NCI-H128 (cell line): ENCODE data around the gene OR52D1.

ENCODE experiments used
- DNase-seq: peaks from one replicate; lab custom pipeline; 2025; ENCODE audit not compliant: unreplicated experiment; lab: John Stamatoyannopoulos, UW

Gene OR52D1

GRCh38 chr11:5488385-5488784 is at the start of gene OR52D1:
OR52D1 (plus strand) TSS chr11:5488685; CDS start chr11:5488707, 22 bp downstream.
- DNase-seq: no peak

GRCh38 chr11:5441414-5441813 is 47.1 kb upstream of the OR52D1 start, which contains the start of gene OR51I1:
OR51I1 (minus strand) TSS chr11:5441514; CDS start chr11:5441514, 0 bp downstream.
- no peak for DNase-seq

- DNase-seq: no peak
These were observed 44.6 kb upstream of the OR52D1 start for GRCh38 chr11:5443835-5444393.

DNA sequence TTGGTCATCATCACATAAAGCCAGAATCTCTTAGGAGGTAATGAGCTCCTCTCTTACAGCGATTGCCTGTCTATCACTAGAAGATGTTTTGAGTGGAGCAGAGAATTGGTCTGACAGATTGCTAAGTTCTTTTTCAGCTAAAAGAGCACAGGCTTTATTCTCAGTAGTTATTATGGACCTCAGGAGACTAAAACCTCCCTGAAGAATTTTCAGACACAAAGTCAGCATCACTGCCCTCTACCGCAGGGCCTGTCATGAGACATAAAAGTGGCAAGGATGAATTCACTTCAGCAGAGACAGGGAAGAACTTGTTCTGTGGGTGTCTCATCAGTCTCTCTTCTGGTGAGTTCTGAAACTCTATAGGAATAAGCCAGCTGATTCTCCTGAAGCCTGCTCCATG is 39.5 kb upstream of the OR52D1 start, which contains the start of gene OR51I2:
Gene OR51I2, plus strand, starts transcription at position 301 of the 400 bp plus-strand sequence. CDS start 4,166 bp downstream, outside the sequence.
- DNase-seq: no peak

- DNase-seq: no peak
These were observed 39.1 kb upstream of the OR52D1 start for GRCh38 chr11:5449432-5449831.

GRCh38 chr11:5460983-5461621 is 27.4 kb upstream of the OR52D1 start:
- no peak for DNase-seq

GRCh38 chr11:5467527-5467926 is 21.0 kb upstream of the OR52D1 start:
- no peak for DNase-seq

DNA sequence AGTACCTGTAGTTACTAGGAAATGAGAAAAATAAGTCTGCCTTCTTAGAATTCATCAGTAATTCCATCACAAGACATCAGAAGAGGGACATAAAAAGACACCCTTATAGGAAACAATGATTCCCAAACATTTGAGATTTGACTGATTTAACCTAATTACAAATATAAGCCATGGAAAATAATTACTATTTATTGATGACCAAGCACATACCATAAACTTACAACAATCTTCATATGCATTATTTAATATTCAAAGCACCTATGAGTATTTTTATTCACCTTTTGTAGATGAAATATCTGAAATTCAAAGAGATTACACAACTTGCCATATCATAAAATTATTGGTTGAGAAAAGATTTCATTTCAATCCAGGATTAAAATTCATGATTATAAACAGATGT is 14.6 kb upstream of the OR52D1 start:
- DNase-seq: no peak

GRCh38 chr11:5476186-5476819 is 12.2 kb upstream of the OR52D1 start:
- no peak for DNase-seq

DNA sequence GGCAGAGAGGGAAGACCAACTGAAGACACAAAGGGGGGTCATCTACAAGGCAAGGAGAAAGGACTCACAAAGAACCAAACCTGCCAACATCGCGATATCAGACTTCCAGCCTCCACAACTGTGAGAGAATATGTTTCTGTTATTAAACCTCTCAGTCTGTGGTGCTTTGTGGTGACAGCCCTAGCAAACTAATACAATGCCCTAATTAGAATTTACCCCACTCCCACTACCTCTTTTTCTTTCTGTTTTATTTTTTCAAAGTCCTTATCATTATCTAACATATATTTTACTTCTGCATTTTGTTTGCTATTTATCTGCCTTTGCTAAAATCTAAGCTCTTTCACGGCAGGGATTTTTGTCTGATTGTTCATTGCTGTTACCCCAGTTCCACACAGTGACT is 2.5 kb upstream of the OR52D1 start:
- DNase-seq: no peak

DNA sequence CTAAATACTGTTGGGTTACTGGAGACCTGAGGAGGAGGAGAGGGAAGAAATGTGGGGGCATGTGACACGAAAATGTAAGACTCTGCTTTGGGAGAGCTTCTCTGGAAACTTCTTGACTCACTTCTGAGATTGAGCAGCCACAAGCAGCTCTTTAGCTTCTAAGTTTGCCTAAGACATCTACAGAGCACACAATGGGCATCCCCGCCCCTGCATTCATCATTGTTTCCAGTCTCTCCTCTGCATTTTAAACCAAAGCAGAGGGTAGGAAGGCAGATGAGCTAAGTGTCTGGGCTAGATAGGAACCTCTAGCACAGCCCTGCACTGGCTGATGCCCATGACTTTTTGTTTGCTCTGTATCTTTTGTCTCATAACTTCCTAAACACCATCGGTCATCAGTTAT is 2.1 kb upstream of the OR52D1 start:
- no peak for DNase-seq

DNA sequence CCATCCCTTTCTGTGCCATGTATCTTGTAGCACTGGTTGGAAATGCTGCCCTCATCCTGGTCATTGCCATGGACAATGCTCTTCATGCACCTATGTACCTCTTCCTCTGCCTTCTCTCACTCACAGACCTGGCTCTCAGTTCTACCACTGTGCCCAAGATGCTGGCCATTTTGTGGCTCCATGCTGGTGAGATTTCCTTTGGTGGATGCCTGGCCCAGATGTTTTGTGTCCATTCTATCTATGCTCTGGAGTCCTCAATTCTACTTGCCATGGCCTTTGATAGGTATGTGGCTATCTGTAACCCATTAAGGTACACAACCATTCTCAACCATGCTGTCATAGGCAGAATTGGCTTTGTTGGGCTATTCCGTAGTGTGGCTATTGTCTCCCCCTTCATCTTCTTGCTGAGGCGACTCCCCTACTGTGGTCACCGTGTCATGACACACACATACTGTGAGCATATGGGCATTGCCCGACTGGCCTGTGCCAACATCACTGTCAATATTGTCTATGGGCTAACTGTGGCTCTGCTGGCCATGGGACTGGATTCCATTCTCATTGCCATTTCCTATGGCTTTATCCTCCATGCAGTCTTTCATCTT is 414 bp downstream of the OR52D1 start:
- no peak for DNase-seq

DNA sequence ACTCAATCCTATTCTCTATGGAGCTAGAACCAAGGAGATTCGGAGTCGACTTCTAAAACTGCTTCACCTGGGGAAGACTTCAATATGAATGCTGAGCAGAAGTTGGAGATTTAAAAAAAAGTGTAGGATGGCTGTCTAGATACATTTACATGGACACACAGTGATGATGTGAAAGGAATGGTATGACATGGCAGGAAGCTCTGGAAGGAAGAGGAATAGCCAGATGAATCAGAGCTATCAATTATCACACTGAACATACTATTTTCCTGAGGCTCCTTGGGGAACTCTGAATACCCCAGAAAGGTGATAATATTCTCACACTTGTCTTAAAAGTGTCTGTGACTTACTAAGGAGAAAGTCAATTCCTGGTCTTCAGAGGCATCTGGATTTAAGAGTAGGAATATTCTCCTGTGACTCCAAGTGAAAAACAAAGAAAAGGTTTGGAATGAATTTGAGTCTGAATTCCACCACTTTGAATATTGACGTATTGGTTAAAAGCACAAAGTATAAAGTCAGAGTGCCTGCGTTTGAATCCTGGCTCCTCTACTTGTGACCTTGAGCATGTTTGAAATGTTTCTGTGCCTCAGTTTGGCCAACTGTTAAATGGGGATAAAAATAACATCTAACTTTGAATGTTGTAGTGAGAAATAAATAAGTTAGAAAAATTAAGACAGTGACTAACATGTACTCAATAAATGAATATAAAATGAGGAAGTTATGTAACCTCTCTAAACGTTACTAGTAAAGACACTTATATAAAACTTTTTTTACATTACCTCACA is 1.3 kb downstream of the OR52D1 start:
- DNase-seq: no peak

GRCh38 chr11:5499671-5500070 is 11.2 kb downstream of the OR52D1 start:
- no peak for DNase-seq

DNA sequence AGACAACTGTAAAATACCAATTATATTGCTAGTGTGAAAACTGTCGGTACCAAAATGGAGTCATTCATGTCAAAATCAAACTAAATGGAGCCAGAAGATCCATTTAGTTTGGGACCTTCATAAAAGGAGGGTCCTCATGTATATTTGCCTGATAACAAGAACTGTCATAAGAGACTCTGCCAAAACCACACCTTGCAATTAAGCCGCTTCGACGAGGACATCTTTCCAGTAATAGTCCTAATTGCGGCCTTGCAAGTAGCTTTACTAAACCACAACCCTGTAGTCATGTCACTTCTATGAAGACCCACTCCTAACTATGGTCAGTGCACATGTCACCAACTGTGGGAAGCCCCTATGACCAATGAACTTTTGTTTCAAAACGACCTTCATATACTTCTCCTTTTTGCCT is 11.9 kb downstream of the OR52D1 start:
- DNase-seq: no peak

DNA sequence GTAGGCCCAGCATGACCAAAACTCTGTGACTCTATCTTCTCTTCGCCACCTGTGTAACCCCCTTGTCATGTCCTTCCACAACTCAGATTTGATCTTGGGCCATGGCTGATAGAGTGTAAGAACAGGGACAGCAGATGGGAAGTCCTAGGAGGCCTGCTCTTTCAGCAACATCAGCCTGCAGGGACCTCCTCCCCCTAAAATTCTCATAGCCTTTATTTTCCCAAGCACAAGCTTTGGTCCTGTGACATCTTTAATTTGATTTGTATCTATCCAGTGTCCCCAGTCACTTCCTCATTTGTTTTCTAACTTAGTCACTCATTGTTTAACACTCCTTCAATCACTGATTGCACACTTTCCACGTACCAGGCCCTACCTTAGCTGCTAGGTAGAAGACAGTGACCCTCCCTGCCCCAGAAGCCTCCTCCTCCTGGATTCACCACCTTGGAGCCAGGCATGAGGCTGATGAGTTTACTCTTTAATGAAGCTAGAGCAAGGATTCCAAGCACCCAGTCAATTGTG is 16.0 kb downstream of the OR52D1 start:
- DNase-seq: no peak

GRCh38 chr11:5505363-5506048 is 17.0 kb downstream of the OR52D1 start:
- no peak for DNase-seq

DNA sequence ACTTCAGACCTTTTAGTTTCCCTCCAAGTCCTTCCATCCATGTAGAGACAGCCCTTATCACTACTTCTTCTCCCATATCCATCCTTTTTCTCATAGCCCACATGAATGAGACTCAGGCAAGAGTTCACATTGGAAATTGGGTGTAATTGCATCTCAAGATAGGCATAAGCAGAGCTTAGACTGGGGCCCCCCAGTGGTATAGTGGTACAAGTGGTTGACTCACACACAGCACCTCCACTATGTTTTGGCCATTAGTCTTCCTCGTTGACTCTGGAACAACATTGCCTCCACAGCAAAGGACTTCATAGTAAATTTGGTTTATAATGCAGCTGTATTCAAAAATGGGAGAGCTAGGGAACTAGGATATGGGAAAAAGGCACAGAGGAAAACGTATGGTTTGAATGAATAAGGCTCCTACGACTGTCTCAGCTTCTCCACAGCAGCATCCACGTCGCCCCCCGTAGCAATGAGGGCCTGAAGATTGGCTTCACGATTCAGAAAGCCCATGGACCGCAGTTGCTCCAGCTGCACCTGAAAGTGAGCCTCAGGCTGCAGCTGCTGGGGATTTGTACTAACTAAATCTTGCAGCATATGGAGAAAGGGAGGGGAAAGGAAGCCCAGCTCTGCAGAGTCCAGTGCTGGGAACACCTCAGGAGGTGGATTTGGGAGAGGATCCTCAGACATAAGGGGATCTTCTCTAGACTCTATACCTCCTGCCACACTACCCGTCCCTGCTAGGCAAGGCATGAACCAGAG is 18.9 kb downstream of the OR52D1 start:
- DNase-seq: no peak

GRCh38 chr11:5507933-5508305 is 19.4 kb downstream of the OR52D1 start:
- no peak for DNase-seq

DNA sequence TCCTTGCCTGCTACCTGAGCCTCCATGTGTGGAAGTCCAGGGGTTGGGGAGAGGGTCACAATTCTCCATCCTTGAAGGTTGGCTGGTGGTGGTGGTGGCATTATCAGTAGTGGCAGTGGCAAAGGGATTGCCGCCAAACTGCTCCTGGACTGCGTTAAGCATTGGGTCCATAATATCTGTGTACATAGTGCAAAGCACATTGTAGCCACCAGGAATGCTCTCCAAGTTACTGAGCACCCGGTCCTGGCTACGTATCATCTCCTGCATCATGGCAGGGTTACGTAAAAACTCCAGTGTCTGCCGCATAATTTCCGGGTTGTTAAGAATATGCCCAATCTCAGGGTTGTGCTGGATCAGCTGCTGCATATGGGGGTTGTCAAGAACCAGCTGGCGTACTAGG is 20.1 kb downstream of the OR52D1 start:
- DNase-seq: no peak
